BE2C (cell line): ENCODE results near the gene FKBP2.
A peak's percentile ranks its signal among the peaks of the same experiment; 100 is the strongest.

ENCODE experiments used
- DNase-seq: peaks from one replicate; pipeline ENCODE4 v3.0.0-alpha.2; 2020
- H3K27me3 ChIP-seq: fragments of 250-450 bp; sonication (Bioruptor Pico); 2 replicates; pipeline ENCODE4 v1.5.1; 2020; ENCODE audit warnings: mild to moderate bottlenecking
- H3K36me3 ChIP-seq: fragments of 250-450 bp; sonication (Bioruptor Pico); 2 replicates; pipeline ENCODE4 v1.5.1; 2020; ENCODE audit warnings: mild to moderate bottlenecking
- H3K4me1 ChIP-seq: fragments of 250-450 bp; sonication (Bioruptor Pico); 2 replicates; pipeline ENCODE4 v1.5.1; 2020
- H3K4me3 ChIP-seq: 2 replicates; pipeline ENCODE4 v1.5.1; 2011; ENCODE audit warnings: low read depth, low read length
- H3K9me3 ChIP-seq: fragments of 250-450 bp; sonication (Bioruptor Pico); 2 replicates; pipeline ENCODE4 v1.5.1; 2020
- CTCF ChIP-seq: IDR thresholded peaks from 2 replicates; pipeline ENCODE4 v1.5.1; 2012; ENCODE audit warnings: mild to moderate bottlenecking, low read depth, low read length

FKBP2 gene

DNA sequence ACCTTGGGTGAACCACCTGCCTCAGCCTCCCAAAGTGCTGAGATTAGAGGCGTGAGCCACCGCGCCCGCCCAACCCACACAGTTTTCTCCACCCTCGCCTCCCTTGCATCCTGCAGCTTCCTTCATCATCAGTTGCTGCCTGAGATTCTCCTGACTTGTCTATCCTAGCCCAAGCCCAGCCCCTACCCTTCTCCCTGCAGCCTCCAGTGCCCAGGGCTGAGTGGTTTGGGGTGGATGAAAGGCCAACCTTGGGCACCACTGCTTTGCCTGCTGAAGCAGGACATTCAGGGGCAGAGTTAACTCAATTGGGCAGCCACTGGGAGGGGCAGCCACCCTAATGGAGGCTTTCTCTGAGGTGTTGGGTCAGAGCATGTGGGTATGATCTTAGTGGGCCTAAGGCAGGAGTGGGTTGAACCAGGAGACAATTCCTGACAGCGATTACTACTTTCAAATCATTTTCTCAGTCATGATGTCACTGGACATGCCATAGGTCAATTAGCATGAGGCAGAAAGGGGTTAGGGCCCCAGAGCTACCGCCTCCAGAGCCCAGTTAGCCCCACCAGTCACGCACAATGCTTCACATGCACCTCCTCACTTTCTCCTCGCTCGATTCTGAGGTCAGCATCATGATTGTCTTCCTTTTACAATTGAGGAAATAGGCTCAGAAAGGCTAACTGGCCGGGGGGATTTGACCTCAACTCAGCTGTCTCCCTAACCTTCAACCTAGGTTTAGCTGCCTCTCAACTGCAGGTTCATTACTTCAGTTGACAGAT, 1.0 kb upstream of the FKBP2 start:
- Histone ChIP-seq H3K4me1 (peaks cover 4% of the 10 kb centered on the region), H3K4me3 (peak overlapping the region; percentile 69), H3K9me3 (no peaks in the 10 kb centered on the region), H3K27me3 (no peaks in the 10 kb centered on the region), H3K36me3 (no peaks in the 10 kb centered on the region)
- no peak for DNase-seq
- no peak for TF ChIP-seq CTCF

GRCh38 chr11:64241241-64241490, 271 bp downstream of the FKBP2 start:
- H3K36me3 ChIP-seq, result no peaks in the 10 kb centered on the region

DNA sequence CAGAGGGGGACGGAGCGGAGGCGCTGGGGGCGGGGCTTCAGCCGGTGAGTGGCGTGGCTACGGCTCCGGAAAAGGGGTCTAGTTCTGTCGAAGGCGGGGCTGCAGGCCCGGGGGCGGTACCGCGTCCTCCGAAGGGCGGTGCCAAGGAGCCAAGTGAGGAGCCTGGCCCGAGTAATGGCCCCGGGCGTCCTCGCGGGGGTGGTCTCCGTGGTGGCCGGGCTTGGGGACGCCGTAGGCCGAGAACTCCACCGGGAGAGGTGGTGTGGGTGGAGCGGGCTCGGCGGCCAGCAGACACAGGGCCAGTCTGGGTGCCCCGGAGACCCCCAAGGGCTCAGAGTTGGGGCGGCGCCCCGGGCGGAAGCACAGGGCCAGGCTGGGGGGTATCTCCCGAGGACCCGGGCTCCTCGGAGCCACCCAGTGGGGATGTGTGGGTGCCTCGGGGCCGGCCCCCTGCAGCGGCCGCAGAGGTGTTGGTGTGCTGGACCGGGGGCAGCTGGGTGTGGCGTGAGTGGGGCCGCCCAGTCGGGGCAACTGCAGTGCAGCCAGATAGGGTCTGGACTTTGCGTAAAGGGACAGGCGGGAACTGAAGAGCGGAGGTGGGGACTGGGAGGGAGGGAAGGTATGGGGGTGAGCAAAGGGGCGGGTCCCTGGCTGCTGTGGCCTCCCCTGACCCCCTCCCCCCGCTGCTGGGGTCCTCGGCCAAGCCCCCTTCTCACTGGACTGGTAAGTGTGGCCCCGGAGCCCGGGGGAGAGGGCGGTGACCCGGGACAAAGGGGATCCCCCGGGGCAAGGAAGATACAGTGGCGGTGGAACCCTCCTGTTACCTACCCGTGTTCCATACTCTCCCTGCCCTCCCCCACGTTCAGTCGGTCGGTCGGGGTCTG, 838 bp downstream of the FKBP2 start:
- Histone ChIP-seq H3K9me3 (no peaks in the 10 kb centered on the region), H3K36me3 (no peaks in the 10 kb centered on the region)
- DNase-seq, result peak; percentile 97

More at GRCh38 chr11:64241241-64241490, 271 bp downstream of the FKBP2 start:
- no peak for TF ChIP-seq CTCF
- Histone ChIP-seq H3K4me1 (peaks cover 4% of the 10 kb centered on the region), H3K9me3 (no peaks in the 10 kb centered on the region), H3K27me3 (no peaks in the 10 kb centered on the region), H3K4me3 (peak overlapping the region; percentile 69)
- no peak for DNase-seq

GRCh38 chr11:64243236-64243854, 2.5 kb downstream of the FKBP2 start:
- H3K27me3 ChIP-seq, result no peaks in the 10 kb centered on the region
- H3K36me3 ChIP-seq, result no peaks in the 10 kb centered on the region
- TF ChIP-seq CTCF, result no peak
- no peaks in the 10 kb centered on the region for H3K9me3 ChIP-seq
- no peak overlapping the region for H3K4me3 ChIP-seq
- DNase-seq, result no peak
- peaks cover 4% of the 10 kb centered on the region for H3K4me1 ChIP-seq

More for the DNA sequence above, 838 bp downstream of the FKBP2 start:
- Histone ChIP-seq H3K27me3 (no peaks in the 10 kb centered on the region), H3K4me3 (peak overlapping the region; percentile 69), H3K4me1 (peaks cover 4% of the 10 kb centered on the region)
- TF ChIP-seq CTCF, result no peak

DNA sequence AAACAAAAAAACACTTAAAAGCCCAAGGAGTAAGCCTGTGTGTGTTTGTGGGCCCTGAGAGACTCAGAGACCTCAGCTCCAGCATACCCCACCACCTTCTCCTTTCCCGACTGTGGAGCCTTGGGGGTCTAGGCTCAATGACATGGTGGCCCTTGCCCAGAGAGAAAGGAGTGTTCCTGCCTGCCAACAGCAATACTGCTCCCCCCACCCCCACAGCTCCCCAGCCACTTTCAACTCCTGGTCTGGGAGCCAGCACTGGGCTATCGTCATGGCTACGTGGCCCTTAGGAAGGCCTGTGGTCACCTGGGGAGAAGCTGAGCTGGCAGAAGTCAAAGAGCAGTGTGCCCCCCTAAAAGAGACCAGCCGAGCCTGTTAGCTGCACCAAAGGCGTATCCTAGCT, 3.2 kb downstream of the FKBP2 start:
- H3K4me1 ChIP-seq, result peaks cover 4% of the 10 kb centered on the region

More for the DNA sequence above, 3.2 kb downstream of the FKBP2 start:
- Histone ChIP-seq H3K9me3 (no peaks in the 10 kb centered on the region), H3K4me3 (no peak overlapping the region), H3K27me3 (no peaks in the 10 kb centered on the region), H3K36me3 (no peaks in the 10 kb centered on the region)
- no peak for DNase-seq
- no peak for TF ChIP-seq CTCF
